ENCODE measurements around the gene RPN2.

Gene RPN2

GRCh38 chr20:37219751-37220668, 40.9 kb downstream of the RPN2 start:
- no peak for DNase-seq

- no peak for DNase-seq
These were observed 41.6 kb downstream of the RPN2 start for GRCh38 chr20:37220731-37221130.

DNA sequence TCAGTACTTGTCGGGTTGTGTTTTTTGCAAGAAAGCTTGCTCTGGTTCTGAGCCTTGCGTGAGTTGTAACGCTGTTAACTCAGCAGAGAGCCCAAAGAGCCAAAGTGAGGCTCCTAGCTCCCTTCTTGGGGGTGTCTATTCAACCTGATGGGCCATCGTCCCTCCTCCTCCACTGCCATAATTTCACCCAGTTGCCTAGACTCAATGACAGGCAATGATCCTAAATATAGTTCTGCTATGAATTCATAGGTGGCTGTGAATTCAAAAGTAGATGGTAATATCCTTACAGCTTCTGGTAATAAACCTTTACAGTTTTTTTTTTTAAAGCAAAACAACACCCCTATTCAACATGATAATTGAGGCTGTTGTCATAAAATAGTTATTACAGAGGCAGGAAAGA, 43.0 kb downstream of the RPN2 start:
- no peak for DNase-seq

DNA sequence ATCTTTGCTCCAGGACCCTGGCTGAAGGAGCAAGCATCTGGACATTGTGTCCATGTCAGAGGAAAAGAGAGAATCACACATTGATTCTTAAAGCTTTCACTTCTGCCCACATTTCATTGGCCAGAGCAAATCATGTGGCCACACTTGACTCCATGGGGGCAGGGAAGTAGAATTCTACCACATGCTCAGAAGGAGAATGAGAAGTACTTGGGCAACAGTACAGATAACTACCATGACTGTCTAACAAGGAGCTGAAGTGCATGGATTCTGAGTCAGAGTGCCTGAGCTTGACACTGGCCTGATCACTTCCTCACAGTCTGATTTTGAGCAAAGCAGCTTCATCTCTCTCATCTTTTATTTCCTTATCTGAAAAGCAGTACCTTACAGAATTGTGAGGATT, 43.9 kb downstream of the RPN2 start:
- DNase-seq, result no peak

DNA sequence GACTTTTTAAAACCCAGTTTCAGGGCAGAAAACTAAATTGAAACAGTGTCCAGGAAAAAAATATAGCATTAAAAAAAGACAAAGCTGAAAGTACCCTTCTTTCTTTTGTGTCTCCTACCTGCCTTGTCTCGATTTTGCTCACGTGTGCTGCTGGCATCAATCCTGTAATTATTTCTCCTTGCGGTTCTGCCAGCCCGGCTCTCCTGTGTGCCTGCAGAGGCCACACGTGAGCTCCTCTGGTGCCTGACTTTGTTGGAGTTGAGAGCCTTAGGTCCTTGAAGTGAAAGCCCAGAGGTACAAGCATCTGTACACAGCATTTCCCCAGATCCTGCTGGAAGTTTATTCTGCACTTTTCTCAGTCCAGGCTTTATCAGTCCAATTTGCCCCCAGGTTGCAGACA, 46.0 kb downstream of the RPN2 start:
- DNase-seq, result no peak

- no peak for DNase-seq
These were observed 47.8 kb downstream of the RPN2 start for GRCh38 chr20:37226889-37227288.

DNA sequence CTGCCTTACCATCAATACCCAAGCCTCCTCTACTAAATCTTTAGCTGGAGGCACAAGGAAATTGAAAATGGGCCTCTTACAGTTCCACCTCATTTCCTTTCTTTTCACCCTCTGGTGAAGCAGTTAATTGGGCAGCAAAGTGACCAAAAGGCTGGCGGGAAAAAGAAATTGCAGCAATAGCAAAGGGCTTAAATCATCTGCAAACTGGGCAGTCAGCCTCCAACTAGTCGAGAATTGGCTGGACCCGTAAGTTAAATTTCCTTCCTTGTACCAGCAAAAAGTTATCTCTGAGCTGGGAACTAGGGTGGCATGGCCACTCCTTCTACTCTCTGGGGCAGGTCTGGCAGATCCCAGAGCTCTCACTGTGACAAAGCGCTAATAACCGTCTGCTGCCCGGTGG, 49.0 kb downstream of the RPN2 start:
- DNase-seq, result no peak

- no peak for DNase-seq
These were observed 49.5 kb downstream of the RPN2 start for GRCh38 chr20:37228656-37229055.

GRCh38 chr20:37229357-37229756, 50.2 kb downstream of the RPN2 start:
- DNase-seq, result no peak

GRCh38 chr20:37230200-37230599, 51.1 kb downstream of the RPN2 start:
- DNase-seq, result no peak

GRCh38 chr20:37231947-37232630, 53.0 kb downstream of the RPN2 start:
- no peak for DNase-seq

DNA sequence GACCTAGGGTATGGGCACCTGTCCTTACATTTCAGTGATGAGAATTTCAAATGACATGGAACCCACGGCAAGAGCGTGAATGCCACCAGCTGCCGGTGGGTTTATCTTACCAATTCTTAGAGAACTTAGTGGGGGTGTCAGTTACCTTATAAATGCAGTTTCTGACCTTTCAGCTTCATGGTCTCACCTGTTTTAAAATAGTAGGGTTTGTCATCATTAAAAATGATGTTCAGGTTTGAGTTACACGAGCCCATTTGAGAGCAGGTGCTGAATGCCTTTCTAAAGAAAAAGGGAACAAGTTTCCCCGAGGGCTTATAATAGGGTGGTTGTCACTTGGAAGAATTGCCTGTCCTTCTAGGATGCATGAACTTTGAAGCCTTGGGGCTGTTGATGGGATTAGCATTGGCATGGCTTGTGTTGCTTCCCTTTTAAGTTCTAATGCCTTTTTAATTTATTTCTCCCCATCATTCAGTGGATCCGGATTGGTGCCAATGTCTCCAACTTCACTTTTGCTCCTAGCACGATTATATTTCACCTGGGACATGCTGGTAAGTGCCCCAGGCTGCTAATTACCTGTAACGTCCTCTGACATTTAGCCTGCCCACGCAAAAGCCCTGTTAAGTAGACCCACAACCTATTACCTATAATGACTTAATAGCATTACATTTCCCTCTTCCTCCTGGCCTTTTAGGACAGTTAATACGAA, 54.6 kb downstream of the RPN2 start:
- no peak for DNase-seq

DNA sequence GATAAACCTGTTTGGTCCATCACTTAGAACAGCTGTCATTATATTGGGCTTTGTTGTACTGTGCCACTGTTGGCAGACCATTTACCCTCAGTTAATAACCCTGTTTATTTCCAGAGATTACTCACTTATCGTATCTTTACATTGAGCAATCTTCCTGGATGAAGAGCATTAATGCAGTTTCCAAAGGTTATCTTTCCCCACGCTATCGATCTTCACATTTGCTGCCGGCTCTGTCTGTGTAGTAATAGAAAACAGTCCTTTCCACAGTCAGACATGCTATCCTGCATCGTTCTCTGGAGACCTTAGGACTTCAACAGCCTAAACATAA, 55.1 kb downstream of the RPN2 start:
- DNase-seq, result no peak

GRCh38 chr20:37235065-37235464, 55.9 kb downstream of the RPN2 start:
- no peak for DNase-seq

- no peak for DNase-seq
These were observed 57.3 kb downstream of the RPN2 start for GRCh38 chr20:37236462-37236861.

GRCh38 chr20:37237656-37238055, 58.5 kb downstream of the RPN2 start:
- DNase-seq, result no peak

- DNase-seq, result no peak
These were observed 59.3 kb downstream of the RPN2 start for GRCh38 chr20:37238426-37238825.

GRCh38 chr20:37238935-37239451, 59.9 kb downstream of the RPN2 start:
- DNase-seq, result no peak

GRCh38 chr20:37240337-37241067, 61.4 kb downstream of the RPN2 start:
- DNase-seq, result no peak

DNA sequence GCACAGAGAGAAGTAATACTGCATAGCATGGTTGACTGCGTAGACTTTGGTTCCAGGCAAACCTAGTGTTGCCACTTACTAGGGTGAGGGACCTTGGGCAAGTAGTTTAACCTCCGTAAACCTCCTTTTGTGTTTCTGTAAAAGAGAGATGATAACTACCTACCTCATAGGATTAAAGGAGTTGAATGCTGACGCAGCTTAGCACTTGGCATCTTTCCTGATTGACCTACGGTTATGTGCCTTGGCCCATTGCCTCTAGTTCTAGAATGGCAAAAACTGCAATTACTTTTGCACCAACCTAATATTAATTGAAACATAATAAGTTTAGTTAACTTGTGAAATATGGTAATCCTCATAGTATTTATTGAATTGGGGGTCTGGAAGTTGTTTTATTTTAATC, 63.4 kb downstream of the RPN2 start:
- no peak for DNase-seq

- DNase-seq, result no peak
These were observed 64.2 kb downstream of the RPN2 start for GRCh38 chr20:37243076-37243936.

All from activated CD4-positive, alpha-beta T cell treated with anti-CD3 and anti-CD28 coated beads for 48 hours (primary cell).